GM10266 (cell line): ENCODE measurements around the gene MEOX1.

ENCODE experiments used
- DNase-seq: peaks from one replicate; pipeline ENCODE4 v3.0.0; 2012; ENCODE audit errors: extremely low spot score
- TF ChIP-seq, protein P1 (sequence below): IDR thresholded peaks from 2 replicates; pipeline ENCODE4 v1.5.1; 2012; ENCODE audit warnings: mild to moderate bottlenecking, low read depth; ENCODE audit not compliant: control insufficient read depth, insufficient read depth; ENCODE audit errors: missing control alignments

The MEOX1 gene

DNA sequence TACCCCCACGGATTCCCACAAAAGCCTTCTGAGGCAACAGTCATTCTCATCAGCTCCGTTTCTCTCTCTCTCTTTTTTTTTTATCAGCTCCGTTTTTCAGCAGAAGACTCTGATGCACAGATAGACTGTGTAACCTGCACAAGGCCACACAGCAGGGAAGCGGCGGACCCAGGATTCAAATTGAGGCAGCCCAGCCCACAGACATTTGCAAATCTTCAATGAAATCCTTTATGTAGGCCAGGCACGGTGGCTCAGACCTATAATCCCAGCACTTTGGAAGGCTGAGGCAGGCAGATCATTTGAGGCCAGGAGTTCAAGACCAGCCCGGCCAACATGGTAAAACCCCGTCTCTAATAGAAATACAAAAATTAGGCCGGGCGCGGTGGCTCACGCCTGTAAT lies 2.4 kb upstream of the MEOX1 start:
- TF ChIP-seq, protein P1, sequence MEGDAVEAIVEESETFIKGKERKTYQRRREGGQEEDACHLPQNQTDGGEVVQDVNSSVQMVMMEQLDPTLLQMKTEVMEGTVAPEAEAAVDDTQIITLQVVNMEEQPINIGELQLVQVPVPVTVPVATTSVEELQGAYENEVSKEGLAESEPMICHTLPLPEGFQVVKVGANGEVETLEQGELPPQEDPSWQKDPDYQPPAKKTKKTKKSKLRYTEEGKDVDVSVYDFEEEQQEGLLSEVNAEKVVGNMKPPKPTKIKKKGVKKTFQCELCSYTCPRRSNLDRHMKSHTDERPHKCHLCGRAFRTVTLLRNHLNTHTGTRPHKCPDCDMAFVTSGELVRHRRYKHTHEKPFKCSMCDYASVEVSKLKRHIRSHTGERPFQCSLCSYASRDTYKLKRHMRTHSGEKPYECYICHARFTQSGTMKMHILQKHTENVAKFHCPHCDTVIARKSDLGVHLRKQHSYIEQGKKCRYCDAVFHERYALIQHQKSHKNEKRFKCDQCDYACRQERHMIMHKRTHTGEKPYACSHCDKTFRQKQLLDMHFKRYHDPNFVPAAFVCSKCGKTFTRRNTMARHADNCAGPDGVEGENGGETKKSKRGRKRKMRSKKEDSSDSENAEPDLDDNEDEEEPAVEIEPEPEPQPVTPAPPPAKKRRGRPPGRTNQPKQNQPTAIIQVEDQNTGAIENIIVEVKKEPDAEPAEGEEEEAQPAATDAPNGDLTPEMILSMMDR: no peak
- no peak for DNase-seq

DNA sequence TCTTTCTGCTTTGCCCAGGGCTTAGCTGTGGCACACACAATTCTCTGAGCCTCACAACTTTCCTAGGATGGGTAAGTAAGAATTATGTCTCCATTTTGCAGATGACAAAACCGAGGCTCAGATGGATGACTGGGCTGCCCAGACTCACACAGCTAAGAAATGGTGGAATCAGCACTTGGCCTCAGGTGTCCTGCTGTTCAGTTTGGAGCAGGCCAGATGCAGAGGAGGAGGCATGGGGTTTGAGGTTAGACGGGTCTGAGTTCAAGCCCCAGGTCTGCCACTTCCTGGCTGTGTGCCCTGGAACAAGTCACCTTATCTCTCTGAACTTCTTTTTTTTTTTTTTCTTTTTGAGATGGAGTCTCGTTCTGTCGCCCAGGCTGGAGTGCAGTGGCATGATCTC lies 1.7 kb upstream of the MEOX1 start:
- no peak for DNase-seq
- TF ChIP-seq, protein P1: no peak

DNA sequence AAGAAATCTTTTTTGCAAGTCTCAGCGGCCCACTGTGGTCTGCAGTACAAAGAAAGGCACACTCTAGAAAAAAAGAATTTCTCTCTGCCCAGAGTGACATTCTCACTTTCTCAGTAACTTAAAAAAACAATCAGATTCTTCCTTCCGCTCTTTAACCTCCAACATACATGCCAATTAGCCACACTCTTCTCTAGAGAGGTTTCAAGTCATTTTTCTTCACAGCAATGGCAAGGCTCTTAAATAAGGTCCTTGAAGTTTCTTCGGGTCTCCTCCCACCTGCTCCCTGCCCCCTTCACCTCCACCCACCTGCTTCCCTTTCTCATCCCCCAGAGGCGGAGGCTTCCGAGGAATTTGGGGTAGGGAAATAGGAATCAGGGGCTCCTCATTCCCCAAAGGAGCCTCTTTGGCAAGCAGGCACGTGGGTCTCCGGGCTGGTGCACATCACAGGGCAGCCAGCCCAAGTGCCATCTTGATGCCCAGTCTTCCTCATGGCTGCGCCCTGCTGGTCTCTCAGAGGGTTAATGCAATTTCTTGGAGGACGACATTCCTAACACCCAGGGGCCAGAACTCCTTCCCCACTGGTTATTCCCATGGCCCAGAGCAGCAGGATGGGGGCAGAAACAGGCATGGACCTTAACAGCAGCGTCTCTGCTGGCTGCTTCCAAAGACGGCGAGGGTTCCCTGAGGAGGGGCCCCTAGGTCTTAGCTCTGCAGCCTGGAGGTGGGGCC lies 855 bp upstream of the MEOX1 start:
- DNase-seq: no peak

GRCh38 chr17:43660816-43661493 lies 767 bp downstream of the MEOX1 start:
- DNase-seq: no peak
- TF ChIP-seq, protein P1: no peak

More for the DNA sequence above, 855 bp upstream of the MEOX1 start:
- TF ChIP-seq, protein P1: no peak

GRCh38 chr17:43659823-43660617 lies 1.7 kb downstream of the MEOX1 start:
- no peak for DNase-seq
- TF ChIP-seq, protein P1: no peak

GRCh38 chr17:43658900-43659299 lies 2.8 kb downstream of the MEOX1 start:
- DNase-seq: no peak
- TF ChIP-seq, protein P1: no peak
